Prostate gland (tissue), 2 donors: Measurements from ENCODE around the gene PTMA. TPM values are rescaled to one million over a fixed set of nuclear protein-coding genes. Genes with fewer than 3 reads are reported as not detected.
A peak's percentile ranks its signal among the peaks of the same experiment; 100 is the strongest.

Experiments used
- DNase-seq: peaks from one replicate; pipeline ENCODE4 v3.0.0-alpha.2; 2019; ENCODE audit warnings: low spot score
- H3K27ac ChIP-seq, 2 donors: fragments of 200-600 bp; sonication (generic); 2 replicates each; pipeline ENCODE4 v1.5.1; 2017 to 2019
- H3K27me3 ChIP-seq: fragments of 200-600 bp; sonication (generic); replicated peaks from 2 replicates; pipeline ENCODE4 v1.5.1; 2019; ENCODE audit not compliant: insufficient read depth
- H3K36me3 ChIP-seq, 2 donors: fragments of 200-600 bp; sonication (generic); 1 replicate in 1 of 2; 2 replicates in 1 of 2; pipeline versions ENCODE4 v1.5.1 to v1.8.1; 2017 to 2019
- H3K4me1 ChIP-seq: fragments of 200-600 bp; sonication (generic); replicated peaks from 2 replicates; pipeline ENCODE4 v1.5.1; 2019
- H3K4me3 ChIP-seq, 2 donors: fragments of 200-600 bp; sonication (generic); 2 replicates each; pipeline ENCODE4 v1.5.1; 2017 to 2019
- H3K9me3 ChIP-seq: fragments of 200-600 bp; sonication (generic); 2 replicates; pipeline ENCODE4 v1.5.1; 2017
- CTCF ChIP-seq, 4 experiments: fragments of 200-600 bp in 2 of 4; fragments of 450-650 bp in 2 of 4; sonication (generic) in 2 of 4; IDR thresholded peaks; 1 replicate in 3 of 4; 2 replicates in 1 of 4; pipeline ENCODE4 v1.5.1; 2016 to 2019; ENCODE audit warnings: antibody characterized with exemption in 4 of 4, mild to moderate bottlenecking in 2 of 4, moderate library complexity in 2 of 4
- POLR2A ChIP-seq: fragments of 450-650 bp; IDR thresholded peaks from one replicate; pipeline ENCODE4 v1.6.1; 2016; ENCODE audit warnings: antibody characterized with exemption, mild to moderate bottlenecking
- POLR2AphosphoS5 ChIP-seq: sonication (generic); formaldehyde crosslinking; IDR thresholded peaks from one replicate; pipeline ENCODE4 v1.6.1; 2017; ENCODE audit warnings: antibody characterized with exemption
- WGBS: methylation state at CpG from one replicate; pipeline ENCODE4 v1.1.5; 2018; 5-methylcytosine and 5-hydroxymethylcytosine counted together
- intact Hi-C: fragments of 100-400 bp; cut with DNase I; formaldehyde crosslinking; loops from one replicate; pipeline ENCODE4 v1.14.2; 2022
- total RNA-seq, 2 donors: library from RNA; depleted of rRNA; stranded (reverse); fragments of >200 nt; gene quantifications; one replicate each; pipeline ENCODE4 v1.1.0, GENCODE V29; 2016

The PTMA gene
- total RNA-seq, 2 donors from 2014 or later = 418 to 613 TPM

- intact Hi-C loops = no loop called here
Observed at GRCh38 chr2:231662811-231663457, 45.4 kb upstream of the PTMA start.

DNA sequence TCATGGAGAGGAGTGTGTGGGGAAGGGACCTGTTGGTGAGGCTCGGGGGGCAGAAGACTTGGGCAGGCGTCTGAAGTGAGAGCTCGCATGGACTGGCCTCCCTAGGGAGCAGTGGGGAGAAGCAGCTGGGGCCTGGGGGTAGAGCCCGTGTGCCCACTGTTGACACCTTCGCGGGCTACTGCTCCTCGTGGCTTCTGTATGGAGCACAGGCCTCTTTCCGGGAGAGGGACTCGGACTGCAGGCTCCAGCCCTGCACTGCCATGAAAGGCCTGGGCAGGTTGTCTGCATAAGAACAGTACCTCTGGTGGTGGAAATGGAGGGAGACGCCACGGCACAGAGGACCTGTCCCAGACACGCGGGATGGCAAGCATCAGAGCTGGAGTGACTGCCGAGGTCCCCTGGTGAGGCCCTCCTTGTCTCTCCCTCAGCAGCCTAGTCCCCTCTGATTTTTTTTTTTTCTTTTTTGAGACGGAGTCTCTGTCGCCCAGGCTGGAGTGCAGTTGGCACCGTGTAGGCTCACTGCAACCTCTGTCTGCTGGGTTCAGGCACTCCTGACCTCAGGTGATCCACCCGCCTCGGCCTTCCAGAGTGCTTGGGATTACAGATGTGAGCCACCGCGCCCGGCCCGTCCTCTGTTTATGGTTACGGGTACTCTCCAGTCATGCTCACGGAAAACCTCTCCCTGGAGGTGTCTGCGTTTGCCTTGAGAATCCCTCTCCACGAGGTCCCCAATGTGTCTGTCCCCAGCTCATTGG lies 44.7 kb upstream of the PTMA start:
- DNase-seq = no peak
- 96% methylated on average over 27 of the region's 27 CpGs for WGBS
- Histone ChIP-seq H3K27me3 (no peaks in the 10 kb centered on the region), H3K36me3 (no peaks in the 10 kb centered on the region), H3K4me3 (no peak overlapping the region), H3K27ac (no peak overlapping the region), H3K4me1 (no peaks in the 10 kb centered on the region), H3K9me3 (no peaks in the 10 kb centered on the region)
- intact Hi-C loops = no loop called here
- no peak for TF ChIP-seq POLR2AphosphoS5
- TF ChIP-seq POLR2A = no peak
- no peak for TF ChIP-seq CTCF (IDR thresholded peaks at IDR 0.05)

More at GRCh38 chr2:231662811-231663457, 45.4 kb upstream of the PTMA start:
- no peaks in the 10 kb centered on the region for H3K4me1 ChIP-seq
- no peak for DNase-seq
- H3K27me3 ChIP-seq = no peaks in the 10 kb centered on the region
- H3K36me3 ChIP-seq = no peaks in the 10 kb centered on the region
- H3K4me3 ChIP-seq = peak overlapping the region in 1 of 2 donors; percentile 46
- no peak for TF ChIP-seq CTCF (IDR thresholded peaks at IDR 0.05)
- no peak for TF ChIP-seq POLR2AphosphoS5
- no peak for TF ChIP-seq POLR2A
- WGBS = 94% methylated on average over 34 of the region's 34 CpGs
- no peaks in the 10 kb centered on the region for H3K9me3 ChIP-seq
- H3K27ac ChIP-seq = peak overlapping the region; percentile 83

DNA sequence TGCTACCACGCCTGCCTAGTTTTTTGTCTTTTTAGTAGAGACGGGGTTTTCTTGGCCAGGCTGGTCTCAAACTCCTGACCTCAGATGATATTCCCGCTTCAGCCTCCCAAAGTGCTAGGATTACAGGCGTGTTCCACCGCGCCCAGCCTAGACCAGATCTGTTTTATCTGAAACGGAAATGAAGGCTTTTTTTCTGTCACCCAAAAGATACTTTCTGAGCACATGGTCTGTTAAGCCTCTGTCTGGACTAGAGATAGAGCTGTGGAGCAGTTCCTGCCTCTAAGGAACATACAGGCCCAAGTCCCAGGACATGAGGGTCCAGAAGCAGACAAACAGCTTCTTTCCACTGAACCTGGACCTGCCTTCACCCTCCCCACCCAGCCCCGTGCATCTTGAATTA lies 43.6 kb upstream of the PTMA start:
- DNase-seq = no peak
- TF ChIP-seq CTCF (IDR thresholded peaks at IDR 0.05) (no peak), POLR2AphosphoS5 (no peak), POLR2A (no peak)
- Histone ChIP-seq H3K36me3 (no peaks in the 10 kb centered on the region), H3K4me3 (no peak overlapping the region), H3K27ac (peak overlapping the region; percentile 90 to 95), H3K27me3 (no peaks in the 10 kb centered on the region), H3K9me3 (no peaks in the 10 kb centered on the region), H3K4me1 (no peaks in the 10 kb centered on the region)
- intact Hi-C loops = no loop called here
- 90% methylated on average over 8 of the region's 8 CpGs for WGBS

DNA sequence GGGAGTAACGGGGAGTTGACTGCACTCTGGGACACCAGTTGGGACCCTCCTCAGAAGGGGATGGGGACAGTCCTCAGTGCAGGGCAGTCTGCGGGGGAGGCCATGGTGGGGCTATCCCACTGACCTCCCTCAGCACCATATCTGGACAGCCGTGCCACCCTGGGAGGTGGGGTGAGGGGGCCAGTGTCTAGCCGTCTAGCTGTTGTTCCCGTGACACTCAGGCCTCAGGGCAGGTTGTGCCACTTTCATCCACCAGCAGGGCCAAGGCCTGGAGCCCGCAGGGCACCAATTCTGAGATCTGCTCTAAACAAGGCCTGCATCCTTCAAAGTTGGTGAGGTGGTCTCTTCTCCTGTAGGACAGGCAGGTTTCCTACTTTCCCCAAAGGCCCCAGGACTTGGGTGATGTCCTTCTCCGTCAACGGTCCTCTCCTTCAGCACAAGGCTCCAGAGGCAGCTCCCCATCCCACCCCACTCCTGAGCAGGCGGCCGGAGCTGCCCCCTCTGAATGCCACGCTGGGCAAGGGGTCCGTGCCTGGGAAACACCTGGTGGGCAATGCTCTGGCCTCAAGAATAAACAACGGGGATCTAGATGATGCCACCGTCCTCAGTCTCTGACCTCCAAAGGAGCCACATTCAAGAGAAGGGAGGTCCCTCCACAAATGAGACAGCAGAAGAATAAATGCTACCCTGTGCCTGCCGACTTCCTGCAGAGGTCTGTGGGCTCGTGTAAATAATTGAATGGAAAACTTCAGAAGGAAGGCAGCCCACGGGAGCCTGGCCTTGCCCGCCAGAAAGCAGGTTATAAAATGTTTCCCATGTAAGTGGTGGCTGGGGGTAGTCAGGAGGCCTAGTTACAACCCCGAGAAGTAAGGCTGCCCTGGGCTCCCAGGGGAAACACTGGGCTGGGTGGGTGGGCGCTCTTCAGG lies 42.8 kb upstream of the PTMA start:
- DNase-seq = no peak
- H3K27me3 ChIP-seq = no peaks in the 10 kb centered on the region
- peak overlapping the region; percentile 90 to 95 for H3K27ac ChIP-seq
- H3K9me3 ChIP-seq = no peaks in the 10 kb centered on the region
- TF ChIP-seq POLR2A (no peak), CTCF (IDR thresholded peaks at IDR 0.05) (no peak), POLR2AphosphoS5 (no peak)
- H3K36me3 ChIP-seq = no peaks in the 10 kb centered on the region
- intact Hi-C loops = loop anchor here (2.0 kb wide), 1 partner anchor 43 kb away; the partner anchor contains the start of gene PTMA
- peak overlapping the region; percentile 27 to 28 for H3K4me3 ChIP-seq
- no peaks in the 10 kb centered on the region for H3K4me1 ChIP-seq
- 79% methylated on average over 20 of the region's 20 CpGs for WGBS
